HEK293 (cell line): ENCODE data around the gene COX19.

Source experiments
- CTCF ChIP-seq: fragments of 450-650 bp; formaldehyde crosslinking; IDR thresholded peaks from 2 replicates; pipeline ENCODE4 v1.5.1; 2016; ENCODE audit warnings: missing biosample characterization, missing genetic modification characterization
- MEIS1 ChIP-seq: sonication (generic); formaldehyde crosslinking; IDR thresholded peaks from 2 replicates; pipeline ENCODE4 v1.8.1; 2022; ENCODE audit warnings: missing genetic modification reagents, mild to moderate bottlenecking, borderline replicate concordance
- PBX3 ChIP-seq: sonication (generic); formaldehyde crosslinking; IDR thresholded peaks from 2 replicates; pipeline ENCODE4 v1.8.1; 2022; ENCODE audit warnings: mild to moderate bottlenecking, moderate library complexity, missing genetic modification reagents
- ZNF175 ChIP-seq: fragments of 450-650 bp; formaldehyde crosslinking; IDR thresholded peaks from 2 replicates; pipeline ENCODE4 v1.5.1; 2016; ENCODE audit warnings: missing biosample characterization, missing genetic modification characterization
- ZNF324 ChIP-seq: fragments of 450-650 bp; formaldehyde crosslinking; IDR thresholded peaks from 2 replicates; pipeline ENCODE4 v1.5.1; 2016; ENCODE audit warnings: missing biosample characterization, missing genetic modification characterization
- ZNF623 ChIP-seq: fragments of 450-650 bp; formaldehyde crosslinking; IDR thresholded peaks from 2 replicates; pipeline ENCODE4 v1.5.1; 2016; ENCODE audit warnings: missing biosample characterization, missing genetic modification characterization

- TF ChIP-seq ZNF175 (tag by site-specific recombination) (no peak), CTCF (tag by site-specific recombination) (no peak), PBX3 (CRISPR knock-in tag) (no peak), ZNF623 (tag by site-specific recombination) (no peak), ZNF324 (tag by site-specific recombination) (no peak), MEIS1 (CRISPR knock-in tag) (no peak)
Observed at GRCh38 chr7:944744-945143, 30.6 kb downstream of the COX19 start.
